Left ventricle myocardium superior (tissue), 1 donor: ENCODE data around the gene GSPT1. TPM values are rescaled to one million over a fixed set of nuclear protein-coding genes. Genes with fewer than 3 reads are reported as not detected.

Experiments used
- ATAC-seq: fragments of 200-7000 bp; cut with Tn5 transposase; one replicate; pipeline ENCODE4 v1.9.1; 2020; ENCODE audit warnings: mild to moderate bottlenecking, moderate library complexity
- DNase-seq: peaks from one replicate; pipeline ENCODE4 v3.0.0-alpha.2; 2020
- intact Hi-C: fragments of 100-400 bp; cut with micrococcal nuclease; formaldehyde crosslinking; loops from one replicate; pipeline ENCODE4 v1.11.0; 2022
- total RNA-seq: library from RNA; stranded (reverse); fragmentation: NEBNext Ultra II Directional; extraction: Animal tissue kit (Norgen Biotek cat#: 25700); gene quantifications from one replicate; pipeline ENCODE4 v1.2.1, GENCODE V29; 2021
- donor health status: DM: no; HTN: yes; CAD: no; lungs with severe emphysema.

Gene GSPT1
- total RNA-seq, 1 donor from 2014 or later: 92.5 TPM

GRCh38 chr16:11914210-11915113 lies 1.3 kb downstream of the GSPT1 start:
- DNase-seq (no peak), ATAC-seq (no peak)
- intact Hi-C loops: no loop called here

- intact Hi-C loops: no loop called here
- DNase-seq: no peak
These were observed 2.2 kb downstream of the GSPT1 start for GRCh38 chr16:11913425-11914079.

GRCh38 chr16:11909653-11910545 lies 5.9 kb downstream of the GSPT1 start:
- intact Hi-C loops: no loop called here
- peak; percentile 40 for ATAC-seq
- DNase-seq: no peak

More at GRCh38 chr16:11913425-11914079, 2.2 kb downstream of the GSPT1 start:
- ATAC-seq: no peak

GRCh38 chr16:11907160-11907970 lies 8.4 kb downstream of the GSPT1 start:
- ATAC-seq: no peak
- intact Hi-C loops: no loop called here
- no peak for DNase-seq

- intact Hi-C loops: no loop called here
These were observed 11.8 kb downstream of the GSPT1 start for GRCh38 chr16:11903906-11904305.

GRCh38 chr16:11901091-11901490 lies 14.7 kb downstream of the GSPT1 start:
- ATAC-seq: no peak
- intact Hi-C loops: no loop called here
- DNase-seq: no peak

More at GRCh38 chr16:11903906-11904305, 11.8 kb downstream of the GSPT1 start:
- no peak for DNase-seq
- ATAC-seq: no peak

- intact Hi-C loops: no loop called here
- ATAC-seq (no peak), DNase-seq (no peak)
These were observed 19.1 kb downstream of the GSPT1 start for GRCh38 chr16:11896486-11897176.

- ATAC-seq (no peak), DNase-seq (no peak)
- intact Hi-C loops: no loop called here
These were observed 22.2 kb downstream of the GSPT1 start for GRCh38 chr16:11893571-11893970.

DNA sequence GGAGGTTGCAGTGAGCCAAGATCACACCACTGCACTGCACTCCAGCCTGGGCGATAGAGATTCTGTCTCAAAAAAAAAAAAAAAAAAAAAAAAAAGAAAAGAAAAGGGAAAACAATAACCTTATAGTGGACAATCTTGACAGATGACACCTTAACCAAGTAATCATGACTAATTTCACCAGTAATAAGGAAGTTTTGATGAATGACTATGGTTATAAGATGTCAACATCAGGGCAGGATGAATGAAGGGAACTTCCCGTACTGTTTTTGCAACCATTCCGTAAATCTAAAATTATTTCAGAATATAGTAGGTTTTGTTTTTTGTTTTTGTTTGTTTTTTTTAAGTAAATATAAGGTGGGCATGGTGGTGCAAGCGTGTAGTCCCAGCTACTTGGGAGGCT lies 23.0 kb downstream of the GSPT1 start:
- DNase-seq (no peak), ATAC-seq (no peak)
- intact Hi-C loops: no loop called here

DNA sequence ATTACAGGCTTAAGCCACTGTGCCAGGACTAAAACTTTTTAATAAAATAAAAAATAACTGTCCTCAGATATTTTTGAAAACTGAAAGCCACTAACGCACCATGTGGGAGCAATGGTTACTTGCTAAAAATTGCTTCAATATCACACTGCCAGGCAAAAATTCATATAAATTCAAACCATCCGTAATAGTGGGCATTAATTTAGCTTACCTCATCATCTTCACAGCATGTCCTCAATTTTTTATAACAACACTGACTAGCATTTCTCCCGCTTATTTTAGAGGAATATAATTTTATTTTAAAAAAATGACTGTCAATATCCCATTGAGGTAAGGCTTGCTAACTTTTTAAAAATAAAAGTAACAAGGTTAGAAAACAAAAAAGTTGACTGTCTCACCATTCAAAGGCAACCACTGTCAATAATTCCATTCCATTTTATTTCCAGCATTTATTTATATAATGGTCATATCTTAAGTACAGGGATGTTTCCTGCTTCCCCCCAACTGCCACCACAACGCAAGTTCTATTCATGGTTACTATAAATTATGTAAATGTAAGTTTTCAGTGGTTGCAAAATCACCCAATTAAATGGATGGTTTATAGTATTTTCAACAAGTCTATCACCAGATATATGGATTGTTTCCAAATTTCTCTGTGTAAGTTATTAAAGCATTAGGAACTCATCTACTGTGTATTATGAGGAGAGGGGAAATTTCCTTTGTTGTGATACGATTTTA lies 25.4 kb downstream of the GSPT1 start:
- DNase-seq (no peak), ATAC-seq (no peak)
- intact Hi-C loops: no loop called here

- no peak for ATAC-seq
- no peak for DNase-seq
- intact Hi-C loops: no loop called here
These were observed 28.9 kb downstream of the GSPT1 start for GRCh38 chr16:11886881-11887280.

GRCh38 chr16:11884035-11884434 lies 31.7 kb downstream of the GSPT1 start:
- DNase-seq: no peak
- ATAC-seq: no peak
- intact Hi-C loops: no loop called here

DNA sequence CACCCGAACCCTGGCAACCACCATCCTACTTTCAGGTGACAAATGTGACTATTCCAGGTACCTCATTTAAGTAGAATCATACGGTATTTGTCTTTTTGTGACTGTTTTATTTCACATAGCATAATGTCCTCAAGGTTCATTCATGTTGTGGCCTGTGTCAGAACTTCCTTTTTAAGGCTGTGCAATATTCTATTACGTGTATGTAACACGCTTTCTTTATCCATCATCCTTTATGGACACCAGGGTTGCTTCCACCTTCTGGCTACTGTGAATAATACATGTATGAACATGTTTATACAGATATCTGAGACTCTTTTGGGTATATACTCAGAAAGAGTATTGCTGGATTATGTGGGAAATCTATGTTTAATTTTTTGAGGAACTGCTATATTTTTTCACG lies 35.7 kb downstream of the GSPT1 start:
- DNase-seq: no peak
- no peak for ATAC-seq
- intact Hi-C loops: no loop called here

GRCh38 chr16:11877374-11877773 lies 38.4 kb downstream of the GSPT1 start:
- DNase-seq (no peak), ATAC-seq (no peak)
- intact Hi-C loops: no loop called here

GRCh38 chr16:11876306-11876705 lies 39.5 kb downstream of the GSPT1 start:
- DNase-seq (no peak), ATAC-seq (peak; percentile 27)
- intact Hi-C loops: no loop called here

- ATAC-seq (no peak), DNase-seq (no peak)
- intact Hi-C loops: no loop called here
These were observed 40.0 kb downstream of the GSPT1 start for GRCh38 chr16:11875721-11876120.

GRCh38 chr16:11871193-11871592 lies 44.6 kb downstream of the GSPT1 start:
- intact Hi-C loops: no loop called here

DNA sequence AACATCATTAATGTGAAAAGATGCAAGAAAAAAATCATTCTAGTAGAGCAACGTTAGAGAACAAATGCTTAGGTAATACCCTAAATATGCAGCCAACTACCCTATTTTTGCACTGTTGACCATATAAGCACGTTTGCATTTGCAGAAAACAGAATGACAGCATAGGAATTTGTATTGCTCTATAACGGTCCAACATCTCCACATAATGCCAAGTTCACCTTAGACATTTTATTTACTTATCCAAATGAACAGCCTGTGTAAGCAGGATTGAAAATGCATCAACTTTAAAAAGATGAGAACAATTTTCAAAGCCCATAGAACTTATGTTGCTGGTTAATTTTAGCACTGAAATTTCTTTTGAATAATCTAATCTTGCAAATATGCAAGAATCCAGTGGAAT lies 45.4 kb downstream of the GSPT1 start:
- DNase-seq (no peak), ATAC-seq (no peak)
- intact Hi-C loops: no loop called here

More at GRCh38 chr16:11871193-11871592, 44.6 kb downstream of the GSPT1 start:
- DNase-seq (no peak), ATAC-seq (peak; percentile 40)
